Immature natural killer cell (primary cell): ENCODE data around the gene TBC1D4. TPM values are rescaled to one million over a fixed set of nuclear protein-coding genes. Genes with fewer than 3 reads are reported as not detected.

Experiments used
- DNase-seq, 3 donors: peaks; one replicate each; pipeline ENCODE4 v3.0.0; 2022; ENCODE audit warnings: mixed read lengths in 1 of 3
- H3K27ac Mint-ChIP-seq, 6 donors: one replicate each; pipeline ENCODE4 v1.8.0; 2020; ENCODE audit warnings: mixed read lengths in 6 of 6, mild to moderate bottlenecking in 5 of 6, inconsistent platforms in 4 of 6, moderate library complexity in 3 of 6
- H3K27me3 Mint-ChIP-seq, 3 donors: one replicate each; pipeline ENCODE4 v1.8.0; 2020 to 2021; ENCODE audit warnings: low read depth in 3 of 3, mild to moderate bottlenecking in 3 of 3, mixed read lengths in 3 of 3, moderate library complexity in 3 of 3, inconsistent platforms in 1 of 3
- H3K36me3 Mint-ChIP-seq, 3 donors: one replicate each; pipeline ENCODE4 v1.8.0; 2020; ENCODE audit warnings: mixed read lengths in 3 of 3, inconsistent platforms in 2 of 3, mild to moderate bottlenecking in 2 of 3
- H3K4me1 Mint-ChIP-seq, 2 donors: one replicate each; pipeline ENCODE4 v1.8.0; 2020; ENCODE audit warnings: inconsistent platforms in 2 of 2, mild to moderate bottlenecking in 2 of 2, mixed read lengths in 2 of 2, moderate library complexity in 1 of 2
- H3K4me3 Mint-ChIP-seq, 5 donors: one replicate each; pipeline ENCODE4 v1.8.0; 2020; ENCODE audit warnings: mild to moderate bottlenecking in 5 of 5, mixed read lengths in 5 of 5, inconsistent platforms in 3 of 5, moderate library complexity in 3 of 5
- H3K9me3 Mint-ChIP-seq, 6 donors: one replicate each; pipeline ENCODE4 v1.8.0; 2020; ENCODE audit warnings: mild to moderate bottlenecking in 6 of 6, mixed read lengths in 6 of 6, inconsistent platforms in 4 of 6, moderate library complexity in 3 of 6
- polyA plus RNA-seq, 3 donors: library from polyadenylated mRNA; unstranded; fragments of 300-500 nt; fragmentation: Illumina TruSeq; gene quantifications; one replicate each; pipeline ENCODE4 v1.2.3, GENCODE V29; 2021

The TBC1D4 gene
- polyA plus RNA-seq, 3 donors from 2014 or later: 0.86 to 1.5 (median 1.2) TPM

DNA sequence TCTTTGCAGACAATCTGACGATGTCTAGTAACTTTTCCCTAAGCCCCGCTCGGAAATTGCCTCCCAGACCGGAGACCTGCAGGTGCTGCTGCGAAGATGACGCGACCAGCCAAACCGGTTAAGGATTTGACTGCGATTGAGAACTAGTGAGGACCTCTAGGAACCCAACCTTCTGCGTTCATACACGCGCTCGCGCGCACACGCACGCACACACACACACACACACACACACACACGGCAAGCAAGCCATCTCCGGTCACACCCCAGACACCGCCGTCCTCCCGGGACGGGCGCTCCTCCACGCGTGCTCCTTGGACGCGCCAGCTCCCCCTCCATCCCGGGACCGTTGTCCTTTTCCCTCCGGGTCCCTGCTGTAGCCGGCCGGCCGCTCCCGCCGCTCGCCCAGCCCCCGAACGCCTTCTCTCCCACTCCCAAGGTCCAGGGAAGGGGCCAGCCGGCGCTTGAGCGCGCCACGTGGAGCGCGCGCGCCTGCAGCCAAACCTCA, 1.2 kb downstream of the TBC1D4 start:
- DNase-seq: peak; percentile 9 to 17 (median 10)
- peaks cover 11 to 30% of the 10 kb centered on the region in 2 donors for H3K4me1 Mint-ChIP-seq
- H3K36me3 Mint-ChIP-seq: no peaks in the 10 kb centered on the region
- peak overlapping the region; percentile 77 to 88 (median 83) for H3K4me3 Mint-ChIP-seq
- no peak overlapping the region for H3K27ac Mint-ChIP-seq
- peaks cover 0 to 23% (median 17%) of the 10 kb centered on the region in 3 donors for H3K27me3 Mint-ChIP-seq
- peaks cover 0 to 4% (median 0%) of the 10 kb centered on the region in 6 donors for H3K9me3 Mint-ChIP-seq

- Mint-ChIP-seq H3K4me3 (no peak overlapping the region), H3K27me3 (peaks cover 0 to 23% (median 16%) of the 10 kb centered on the region in 3 donors), H3K36me3 (no peaks in the 10 kb centered on the region), H3K27ac (no peak overlapping the region), H3K4me1 (peaks cover 11 to 21% of the 10 kb centered on the region in 2 donors), H3K9me3 (peaks cover 0 to 4% (median 0%) of the 10 kb centered on the region in 6 donors)
- DNase-seq: no peak
Measured at GRCh38 chr13:75479102-75479740, 2.7 kb downstream of the TBC1D4 start.

DNA sequence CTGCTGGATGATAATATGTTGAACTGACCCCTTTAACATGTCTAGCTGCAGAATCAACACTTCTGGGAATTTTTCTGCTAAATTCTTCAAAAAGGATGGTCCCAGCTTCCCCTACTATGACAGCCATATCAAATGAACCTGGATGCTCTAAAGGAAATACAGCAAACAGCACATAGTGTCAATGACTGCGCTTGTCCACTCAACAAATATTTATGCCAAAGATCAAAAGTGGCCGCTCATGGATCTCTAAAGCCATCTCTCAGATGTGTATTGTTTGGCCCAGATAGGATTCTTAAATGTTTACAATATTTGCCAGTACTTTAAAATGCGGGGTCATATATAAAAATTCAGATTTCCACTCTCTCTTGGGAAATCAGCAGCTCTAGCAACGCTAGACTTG, 3.3 kb downstream of the TBC1D4 start:
- H3K4me1 Mint-ChIP-seq: peaks cover 11 to 21% of the 10 kb centered on the region in 2 donors
- no peak for DNase-seq
- H3K27ac Mint-ChIP-seq: no peak overlapping the region
- no peak overlapping the region for H3K4me3 Mint-ChIP-seq
- H3K36me3 Mint-ChIP-seq: no peaks in the 10 kb centered on the region
- H3K27me3 Mint-ChIP-seq: peaks cover 0 to 23% (median 16%) of the 10 kb centered on the region in 3 donors
- H3K9me3 Mint-ChIP-seq: peaks cover 0 to 4% (median 0%) of the 10 kb centered on the region in 6 donors

- H3K27ac Mint-ChIP-seq: no peak overlapping the region
- no peak for DNase-seq
- no peaks in the 10 kb centered on the region for H3K4me1 Mint-ChIP-seq
- peaks cover 0 to 6% (median 6%) of the 10 kb centered on the region in 3 donors for H3K27me3 Mint-ChIP-seq
- H3K4me3 Mint-ChIP-seq: no peak overlapping the region
- no peaks in the 10 kb centered on the region for H3K9me3 Mint-ChIP-seq
- H3K36me3 Mint-ChIP-seq: no peaks in the 10 kb centered on the region
Measured at GRCh38 chr13:75474956-75475355, 7.0 kb downstream of the TBC1D4 start.

DNA sequence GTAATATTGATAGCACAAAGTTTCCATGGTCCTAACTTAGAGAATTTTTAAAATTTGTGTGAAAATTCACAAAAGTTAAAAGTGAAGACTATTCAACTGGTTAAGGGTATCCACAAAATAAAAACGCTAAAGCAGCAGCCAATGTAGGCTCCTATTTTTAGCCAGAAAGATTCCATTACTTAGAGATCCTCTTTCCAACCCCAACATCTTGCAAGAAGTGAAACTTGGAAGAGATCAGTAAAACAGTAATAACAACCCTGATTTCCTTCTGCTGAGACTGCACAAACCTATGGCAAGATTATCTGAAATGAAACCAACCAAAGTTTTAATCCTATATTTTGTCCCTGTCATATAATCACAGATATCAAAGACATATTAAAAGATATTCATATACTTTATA, 8.5 kb downstream of the TBC1D4 start:
- Mint-ChIP-seq H3K9me3 (no peaks in the 10 kb centered on the region), H3K27ac (no peak overlapping the region), H3K4me1 (no peaks in the 10 kb centered on the region), H3K27me3 (peaks cover 0 to 5% (median 0%) of the 10 kb centered on the region in 3 donors), H3K36me3 (no peaks in the 10 kb centered on the region), H3K4me3 (no peak overlapping the region)
- DNase-seq: no peak

GRCh38 chr13:75470676-75471075, 11.3 kb downstream of the TBC1D4 start:
- no peak overlapping the region for H3K27ac Mint-ChIP-seq
- DNase-seq: no peak
- H3K4me1 Mint-ChIP-seq: no peaks in the 10 kb centered on the region
- H3K27me3 Mint-ChIP-seq: peaks cover 0 to 5% (median 0%) of the 10 kb centered on the region in 3 donors
- H3K36me3 Mint-ChIP-seq: no peaks in the 10 kb centered on the region
- H3K9me3 Mint-ChIP-seq: no peaks in the 10 kb centered on the region
- no peak overlapping the region for H3K4me3 Mint-ChIP-seq

DNA sequence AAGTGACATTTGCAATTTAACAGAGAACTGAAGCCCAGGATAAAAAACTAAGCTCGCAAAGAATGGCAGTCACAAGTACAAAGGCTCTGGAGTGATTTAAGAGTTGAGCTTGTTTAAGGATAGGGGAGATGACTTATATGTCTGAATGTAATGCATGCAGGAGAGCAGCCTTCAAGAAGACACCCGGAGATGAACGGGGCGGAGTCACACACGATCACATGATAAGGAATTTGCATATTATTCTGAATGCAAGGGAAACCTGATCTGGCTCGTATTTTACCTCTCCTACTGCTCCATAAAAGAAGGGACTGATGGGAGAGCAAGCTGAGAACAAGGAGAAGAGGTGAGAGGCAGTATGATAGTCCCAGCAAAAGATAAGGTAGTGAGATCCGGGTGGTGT, 12.9 kb downstream of the TBC1D4 start:
- H3K4me3 Mint-ChIP-seq: no peak overlapping the region
- no peak overlapping the region for H3K27ac Mint-ChIP-seq
- H3K36me3 Mint-ChIP-seq: no peaks in the 10 kb centered on the region
- no peaks in the 10 kb centered on the region for H3K9me3 Mint-ChIP-seq
- H3K27me3 Mint-ChIP-seq: peaks cover 0 to 5% (median 0%) of the 10 kb centered on the region in 3 donors
- H3K4me1 Mint-ChIP-seq: no peaks in the 10 kb centered on the region
- DNase-seq: no peak

DNA sequence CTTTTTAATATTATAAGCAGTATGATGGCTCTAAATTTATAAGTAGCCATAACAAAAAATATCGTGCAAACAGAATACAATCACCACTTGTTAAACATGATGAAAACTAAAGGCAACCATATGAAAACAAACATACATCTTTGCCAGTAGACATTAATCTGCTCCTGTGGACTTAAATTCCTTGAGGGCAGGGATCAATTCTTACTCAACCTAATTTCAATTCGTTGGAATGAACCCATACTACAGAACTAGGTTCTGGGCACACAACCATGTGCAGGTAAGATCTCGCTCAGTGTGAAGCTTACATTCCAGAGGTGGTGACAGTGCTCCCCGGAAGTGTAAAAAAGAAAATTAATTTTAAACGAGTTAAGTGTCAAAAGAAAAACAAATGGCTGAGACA, 13.4 kb downstream of the TBC1D4 start:
- H3K27ac Mint-ChIP-seq: no peak overlapping the region
- no peaks in the 10 kb centered on the region for H3K36me3 Mint-ChIP-seq
- no peaks in the 10 kb centered on the region for H3K9me3 Mint-ChIP-seq
- no peak overlapping the region for H3K4me3 Mint-ChIP-seq
- no peak for DNase-seq
- H3K4me1 Mint-ChIP-seq: no peaks in the 10 kb centered on the region
- peaks cover 0 to 5% (median 0%) of the 10 kb centered on the region in 3 donors for H3K27me3 Mint-ChIP-seq

- peaks cover 0 to 5% (median 0%) of the 10 kb centered on the region in 3 donors for H3K27me3 Mint-ChIP-seq
- H3K36me3 Mint-ChIP-seq: no peaks in the 10 kb centered on the region
- no peaks in the 10 kb centered on the region for H3K4me1 Mint-ChIP-seq
- DNase-seq: no peak
- H3K27ac Mint-ChIP-seq: no peak overlapping the region
- no peaks in the 10 kb centered on the region for H3K9me3 Mint-ChIP-seq
- no peak overlapping the region for H3K4me3 Mint-ChIP-seq
Measured at GRCh38 chr13:75468098-75468497, 13.9 kb downstream of the TBC1D4 start.

DNA sequence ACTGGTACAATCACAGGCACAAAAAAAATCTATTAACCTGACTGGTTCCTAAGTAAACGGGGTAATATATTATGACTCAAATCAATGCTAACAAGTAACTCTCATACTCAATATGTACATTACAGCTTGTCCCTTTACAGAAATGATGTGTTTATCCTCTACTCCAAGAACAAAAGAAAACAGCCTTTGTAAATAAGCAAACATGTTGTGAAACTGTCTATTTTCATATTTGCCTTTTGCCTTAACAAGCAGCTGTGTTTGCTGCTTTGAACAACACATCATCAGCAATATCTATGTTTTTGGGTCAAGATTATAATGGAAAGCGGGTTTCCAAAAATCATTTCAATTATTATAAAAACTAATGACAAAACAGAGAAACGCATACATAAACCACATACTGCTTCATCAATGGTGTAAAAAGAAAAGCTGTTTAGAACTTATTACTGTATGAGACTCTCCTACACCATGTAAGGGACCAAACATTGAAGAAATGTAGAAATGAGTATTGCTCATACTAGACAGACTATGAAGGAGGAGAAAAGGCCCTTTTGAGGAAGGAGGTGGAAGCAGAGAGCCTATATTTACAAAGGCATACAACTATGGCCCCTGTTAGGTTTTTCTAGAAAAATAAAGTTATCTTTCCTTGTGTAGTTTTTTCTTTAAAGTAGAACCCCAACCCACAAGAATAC, 14.8 kb downstream of the TBC1D4 start:
- Mint-ChIP-seq H3K4me1 (no peaks in the 10 kb centered on the region), H3K4me3 (no peak overlapping the region), H3K36me3 (no peaks in the 10 kb centered on the region), H3K27ac (no peak overlapping the region), H3K9me3 (no peaks in the 10 kb centered on the region), H3K27me3 (peaks cover 0 to 5% (median 0%) of the 10 kb centered on the region in 3 donors)
- DNase-seq: no peak

- peaks cover 0 to 2% (median 0%) of the 10 kb centered on the region in 3 donors for H3K36me3 Mint-ChIP-seq
- H3K4me3 Mint-ChIP-seq: no peak overlapping the region
- peaks cover 0 to 5% (median 0%) of the 10 kb centered on the region in 3 donors for H3K27me3 Mint-ChIP-seq
- no peak overlapping the region for H3K27ac Mint-ChIP-seq
- no peak for DNase-seq
- peaks cover 0 to 2% (median 0%) of the 10 kb centered on the region in 6 donors for H3K9me3 Mint-ChIP-seq
- H3K4me1 Mint-ChIP-seq: no peaks in the 10 kb centered on the region
Measured at GRCh38 chr13:75465236-75465635, 16.7 kb downstream of the TBC1D4 start.

- no peak overlapping the region for H3K27ac Mint-ChIP-seq
- no peaks in the 10 kb centered on the region for H3K4me1 Mint-ChIP-seq
- H3K27me3 Mint-ChIP-seq: peaks cover 0 to 2% (median 0%) of the 10 kb centered on the region in 3 donors
- H3K4me3 Mint-ChIP-seq: no peak overlapping the region
- H3K36me3 Mint-ChIP-seq: peaks cover 0 to 4% (median 0%) of the 10 kb centered on the region in 3 donors
- peaks cover 0 to 3% (median 0%) of the 10 kb centered on the region in 6 donors for H3K9me3 Mint-ChIP-seq
- DNase-seq: no peak
Measured at GRCh38 chr13:75461314-75461713, 20.7 kb downstream of the TBC1D4 start.

DNA sequence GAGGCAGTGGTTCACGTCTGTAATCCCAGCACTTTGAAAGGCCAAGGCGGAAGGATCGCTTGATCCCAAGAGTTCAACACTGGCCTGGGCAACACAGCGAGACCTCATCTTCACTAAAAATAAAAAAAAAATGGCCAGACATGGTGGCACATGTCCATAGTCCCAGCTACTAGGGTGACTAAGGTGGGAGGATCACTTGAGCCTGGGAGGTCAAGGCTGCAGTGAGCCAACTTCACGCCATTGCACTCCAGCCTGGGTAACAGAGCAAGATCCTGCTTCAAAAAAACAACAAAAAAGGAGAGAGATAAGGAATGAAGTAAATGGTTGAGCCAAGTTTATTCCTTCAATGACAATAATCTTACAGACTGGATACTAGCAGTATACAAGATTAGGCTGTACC, 21.3 kb downstream of the TBC1D4 start:
- H3K4me3 Mint-ChIP-seq: no peak overlapping the region

GRCh38 chr13:75458696-75459422, 23.1 kb downstream of the TBC1D4 start:
- Mint-ChIP-seq H3K9me3 (peaks cover 0 to 3% (median 0%) of the 10 kb centered on the region in 6 donors), H3K27me3 (peaks cover 0 to 2% (median 1%) of the 10 kb centered on the region in 3 donors), H3K36me3 (peaks cover 0 to 4% (median 0%) of the 10 kb centered on the region in 3 donors), H3K4me3 (no peak overlapping the region), H3K27ac (no peak overlapping the region), H3K4me1 (no peaks in the 10 kb centered on the region)
- no peak for DNase-seq

More for the DNA sequence above, 21.3 kb downstream of the TBC1D4 start:
- Mint-ChIP-seq H3K4me1 (no peaks in the 10 kb centered on the region), H3K9me3 (peaks cover 0 to 3% (median 0%) of the 10 kb centered on the region in 6 donors), H3K36me3 (peaks cover 0 to 4% (median 0%) of the 10 kb centered on the region in 3 donors), H3K27me3 (peaks cover 0 to 2% (median 1%) of the 10 kb centered on the region in 3 donors), H3K27ac (no peak overlapping the region)
- DNase-seq: no peak
